CD8-positive, alpha-beta memory T cell (primary cell): ENCODE results near the gene GRIA3. TPM values are rescaled to one million over a fixed set of nuclear protein-coding genes. Genes with fewer than 3 reads are reported as not detected.

ENCODE experiments used
- CTCF ChIA-PET: fragments of 350-600 bp; sonication (Branson Sonifier 250); formaldehyde crosslinking; loops from one replicate; lab custom pipeline; 2021; ENCODE audit warnings: antibody characterized with exemption; lab: Charles Lee
- POLR2A ChIA-PET: fragments of 350-600 bp; sonication (Branson Sonifier 250); formaldehyde crosslinking; loops from one replicate; lab custom pipeline; 2021; ENCODE audit warnings: antibody characterized with exemption; lab: Charles Lee
- DNase-seq, 5 donors: peaks; one replicate each; pipeline versions ENCODE4 v3.0.0 to v3.0.0-alpha.2; 2020 to 2022; ENCODE audit warnings: mixed read lengths in 1 of 5
- H3K27ac ChIP-seq: one replicate; pipeline ENCODE4 v1.7.0; 2013; ENCODE audit warnings: low read depth, mild to moderate bottlenecking, low read length, moderate library complexity
- H3K27me3 ChIP-seq: 2 replicates; pipeline ENCODE4 v1.7.0; 2013; ENCODE audit warnings: low read length, mild to moderate bottlenecking; ENCODE audit not compliant: insufficient read depth, poor library complexity, severe bottlenecking
- H3K36me3 ChIP-seq: 2 replicates; pipeline ENCODE4 v1.7.0; 2013; ENCODE audit warnings: mild to moderate bottlenecking, low read length, moderate library complexity; ENCODE audit not compliant: insufficient read depth
- H3K4me1 ChIP-seq: 2 replicates; pipeline ENCODE4 v1.7.0; 2013; ENCODE audit warnings: mild to moderate bottlenecking, low read length, moderate library complexity; ENCODE audit not compliant: insufficient read depth
- H3K4me3 ChIP-seq: 2 replicates; pipeline ENCODE4 v1.7.0; 2013; ENCODE audit warnings: mild to moderate bottlenecking, low read length
- H3K9me3 ChIP-seq: 2 replicates; pipeline ENCODE4 v1.7.0; 2013; ENCODE audit warnings: mild to moderate bottlenecking, low read length
- H3K27ac Mint-ChIP-seq, 8 donors: one replicate each; pipeline ENCODE4 v1.8.0; 2020 to 2021; ENCODE audit warnings: mixed read lengths in 8 of 8, mild to moderate bottlenecking in 6 of 8, inconsistent platforms in 3 of 8, moderate library complexity in 3 of 8
- H3K27me3 Mint-ChIP-seq, 2 donors: one replicate each; pipeline ENCODE4 v1.8.0; 2020 to 2021; ENCODE audit warnings: mixed read lengths in 2 of 2, mild to moderate bottlenecking in 1 of 2, moderate library complexity in 1 of 2
- H3K36me3 Mint-ChIP-seq, 3 donors: one replicate each; pipeline ENCODE4 v1.8.0; 2020 to 2021; ENCODE audit warnings: mixed read lengths in 3 of 3, inconsistent platforms in 1 of 3, mild to moderate bottlenecking in 1 of 3
- H3K4me1 Mint-ChIP-seq, 3 donors: one replicate each; pipeline ENCODE4 v1.8.0; 2020 to 2021; ENCODE audit warnings: mixed read lengths in 3 of 3, inconsistent platforms in 1 of 3, mild to moderate bottlenecking in 1 of 3
- H3K4me3 Mint-ChIP-seq, 7 donors: one replicate each; pipeline ENCODE4 v1.8.0; 2020 to 2021; ENCODE audit warnings: mixed read lengths in 7 of 7, mild to moderate bottlenecking in 6 of 7, moderate library complexity in 4 of 7, inconsistent platforms in 2 of 7
- H3K9me3 Mint-ChIP-seq, 5 donors: one replicate each; pipeline ENCODE4 v1.8.0; 2020 to 2022; ENCODE audit warnings: mixed read lengths in 5 of 5, mild to moderate bottlenecking in 3 of 5, moderate library complexity in 2 of 5, inconsistent platforms in 1 of 5
- polyA plus RNA-seq: library from polyadenylated mRNA; unstranded; fragments of 300-500 nt; fragmentation: Illumina TruSeq; gene quantifications from one replicate; pipeline ENCODE4 v1.2.3, GENCODE V29; 2021
- total RNA-seq, 2 experiments: library from RNA; stranded (reverse); gene quantifications; one replicate each; pipeline ENCODE4 v1.2.3, GENCODE V29; 2021

The GRIA3 gene
- total and polyA plus RNA-seq, 3 experiments from 2014 or later: 0.16 TPM; not detected in 2

GRCh38 chrX:123454712-123455431, 270.8 kb downstream of the GRIA3 start:
- Mint-ChIP-seq H3K36me3 (no peaks in the 10 kb centered on the region), H3K27me3 (no peaks in the 10 kb centered on the region), H3K4me1 (no peaks in the 10 kb centered on the region), H3K9me3 (no peaks in the 10 kb centered on the region), H3K27ac (no peak overlapping the region), H3K4me3 (no peak overlapping the region)
- no peaks in the 10 kb centered on the region for H3K27me3 ChIP-seq
- no peaks in the 10 kb centered on the region for H3K4me1 ChIP-seq
- no peak overlapping the region for H3K4me3 ChIP-seq
- H3K36me3 ChIP-seq: no peaks in the 10 kb centered on the region
- POLR2A ChIA-PET: no interaction called here
- CTCF ChIA-PET: no interaction called here
- no peak for DNase-seq
- no peaks in the 10 kb centered on the region for H3K9me3 ChIP-seq
- no peak overlapping the region for H3K27ac ChIP-seq

GRCh38 chrX:123455693-123456092, 271.6 kb downstream of the GRIA3 start:
- ChIA-PET CTCF (no interaction called here), POLR2A (no interaction called here)
- no peaks in the 10 kb centered on the region for H3K4me1 Mint-ChIP-seq
- Histone ChIP-seq H3K36me3 (no peaks in the 10 kb centered on the region), H3K4me1 (no peaks in the 10 kb centered on the region), H3K9me3 (no peaks in the 10 kb centered on the region), H3K27me3 (no peaks in the 10 kb centered on the region), H3K27ac (no peak overlapping the region), H3K4me3 (no peak overlapping the region)
- no peak overlapping the region for H3K27ac Mint-ChIP-seq
- H3K27me3 Mint-ChIP-seq: no peaks in the 10 kb centered on the region
- H3K4me3 Mint-ChIP-seq: no peak overlapping the region
- no peaks in the 10 kb centered on the region for H3K36me3 Mint-ChIP-seq
- no peak for DNase-seq
- H3K9me3 Mint-ChIP-seq: no peaks in the 10 kb centered on the region

DNA sequence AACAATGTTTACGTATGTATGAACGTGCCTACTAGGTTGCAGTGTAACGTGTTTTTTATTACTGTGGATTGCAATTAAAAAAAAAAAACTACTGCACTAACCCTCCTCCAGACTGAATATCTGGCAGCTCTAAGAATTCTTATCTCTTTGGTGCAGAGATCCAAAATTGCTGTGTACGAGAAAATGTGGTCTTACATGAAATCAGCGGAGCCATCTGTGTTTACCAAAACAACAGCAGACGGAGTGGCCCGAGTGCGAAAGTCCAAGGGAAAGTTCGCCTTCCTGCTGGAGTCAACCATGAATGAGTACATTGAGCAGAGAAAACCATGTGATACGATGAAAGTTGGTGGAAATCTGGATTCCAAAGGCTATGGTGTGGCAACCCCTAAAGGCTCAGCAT, 280.6 kb downstream of the GRIA3 start:
- DNase-seq: no peak
- Mint-ChIP-seq H3K4me3 (no peak overlapping the region), H3K27ac (no peak overlapping the region), H3K27me3 (no peaks in the 10 kb centered on the region), H3K36me3 (no peaks in the 10 kb centered on the region), H3K9me3 (peaks cover 0 to 4% (median 0%) of the 10 kb centered on the region in 5 donors), H3K4me1 (no peaks in the 10 kb centered on the region)
- ChIA-PET CTCF (no interaction called here), POLR2A (no interaction called here)
- no peaks in the 10 kb centered on the region for H3K9me3 ChIP-seq
- no peaks in the 10 kb centered on the region for H3K36me3 ChIP-seq
- H3K4me3 ChIP-seq: no peak overlapping the region
- no peaks in the 10 kb centered on the region for H3K4me1 ChIP-seq
- no peaks in the 10 kb centered on the region for H3K27me3 ChIP-seq
- no peak overlapping the region for H3K27ac ChIP-seq

- Histone ChIP-seq H3K4me3 (no peak overlapping the region), H3K27me3 (no peaks in the 10 kb centered on the region), H3K27ac (no peak overlapping the region), H3K36me3 (no peaks in the 10 kb centered on the region), H3K9me3 (no peaks in the 10 kb centered on the region), H3K4me1 (no peaks in the 10 kb centered on the region)
- Mint-ChIP-seq H3K27ac (no peak overlapping the region), H3K4me3 (no peak overlapping the region), H3K27me3 (no peaks in the 10 kb centered on the region), H3K36me3 (no peaks in the 10 kb centered on the region), H3K9me3 (peaks cover 0 to 4% (median 0%) of the 10 kb centered on the region in 5 donors), H3K4me1 (no peaks in the 10 kb centered on the region)
- ChIA-PET CTCF (no interaction called here), POLR2A (no interaction called here)
- DNase-seq: no peak
Observed at GRCh38 chrX:123468481-123468880, 284.4 kb downstream of the GRIA3 start.

GRCh38 chrX:123475068-123475724, 291.1 kb downstream of the GRIA3 start:
- Mint-ChIP-seq H3K27ac (no peak overlapping the region), H3K4me1 (no peaks in the 10 kb centered on the region), H3K9me3 (no peaks in the 10 kb centered on the region), H3K27me3 (peaks cover 0 to 3% of the 10 kb centered on the region in 2 donors), H3K36me3 (no peaks in the 10 kb centered on the region), H3K4me3 (no peak overlapping the region)
- no peak overlapping the region for H3K4me3 ChIP-seq
- DNase-seq: no peak
- CTCF ChIA-PET: no interaction called here
- no peaks in the 10 kb centered on the region for H3K4me1 ChIP-seq
- H3K9me3 ChIP-seq: no peaks in the 10 kb centered on the region
- no peak overlapping the region for H3K27ac ChIP-seq
- POLR2A ChIA-PET: no interaction called here
- no peaks in the 10 kb centered on the region for H3K36me3 ChIP-seq
- no peaks in the 10 kb centered on the region for H3K27me3 ChIP-seq

- no peaks in the 10 kb centered on the region for H3K4me1 Mint-ChIP-seq
- POLR2A ChIA-PET: no interaction called here
- no peak overlapping the region for H3K4me3 ChIP-seq
- H3K9me3 Mint-ChIP-seq: no peaks in the 10 kb centered on the region
- no peak overlapping the region for H3K27ac Mint-ChIP-seq
- CTCF ChIA-PET: no interaction called here
- H3K27ac ChIP-seq: no peak overlapping the region
- H3K27me3 ChIP-seq: no peaks in the 10 kb centered on the region
- H3K27me3 Mint-ChIP-seq: peaks cover 0 to 3% of the 10 kb centered on the region in 2 donors
- H3K36me3 ChIP-seq: no peaks in the 10 kb centered on the region
- no peak for DNase-seq
- H3K4me1 ChIP-seq: no peaks in the 10 kb centered on the region
- no peaks in the 10 kb centered on the region for H3K9me3 ChIP-seq
- H3K36me3 Mint-ChIP-seq: no peaks in the 10 kb centered on the region
- H3K4me3 Mint-ChIP-seq: no peak overlapping the region
Observed at GRCh38 chrX:123476611-123477219, 292.6 kb downstream of the GRIA3 start.

DNA sequence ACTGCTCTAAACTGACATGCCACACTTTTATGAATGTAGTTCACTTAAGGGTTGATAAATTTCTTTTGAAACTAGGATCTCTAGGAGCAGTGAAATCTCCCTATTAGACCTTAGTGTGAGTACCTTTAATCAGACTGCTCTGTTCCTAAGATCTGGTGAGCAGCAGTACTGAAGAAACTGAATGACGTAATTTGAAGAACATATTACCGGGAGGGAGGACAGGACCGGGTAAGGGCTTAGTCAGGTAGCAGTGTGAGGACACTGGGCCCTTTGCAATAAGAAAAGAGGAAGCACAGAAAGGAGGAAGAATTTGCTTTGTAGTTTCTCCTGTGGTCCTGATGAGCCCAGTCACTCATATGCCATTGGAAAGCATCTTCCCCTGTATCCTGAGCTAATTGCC, 293.6 kb downstream of the GRIA3 start:
- Histone ChIP-seq H3K9me3 (no peaks in the 10 kb centered on the region), H3K4me3 (no peak overlapping the region), H3K27me3 (no peaks in the 10 kb centered on the region), H3K4me1 (no peaks in the 10 kb centered on the region), H3K36me3 (no peaks in the 10 kb centered on the region), H3K27ac (no peak overlapping the region)
- CTCF ChIA-PET: no interaction called here
- H3K27ac Mint-ChIP-seq: no peak overlapping the region
- no peak for DNase-seq
- no peaks in the 10 kb centered on the region for H3K4me1 Mint-ChIP-seq
- no peaks in the 10 kb centered on the region for H3K9me3 Mint-ChIP-seq
- peaks cover 0 to 3% of the 10 kb centered on the region in 2 donors for H3K27me3 Mint-ChIP-seq
- H3K4me3 Mint-ChIP-seq: no peak overlapping the region
- no peaks in the 10 kb centered on the region for H3K36me3 Mint-ChIP-seq
- POLR2A ChIA-PET: no interaction called here
